DND-41 (cell line): ENCODE measurements around the gene CTNNA3.

ENCODE experiments used
- ATAC-seq: fragments of 200-7000 bp; cut with Tn5 transposase; 3 replicates; pipeline ENCODE4 v1.9.1; 2021; ENCODE audit warnings: low read depth; ENCODE audit not compliant: insufficient read depth
- DNase-seq: peaks from one replicate; pipeline ENCODE4 v3.0.0-alpha.2; 2020
- H2AFZ ChIP-seq: 2 replicates; pipeline ENCODE4 v1.6.0; 2012; ENCODE audit warnings: low read depth, low read length
- H3K27ac ChIP-seq: 2 replicates; pipeline ENCODE4 v1.5.1; 2012; ENCODE audit warnings: low read length, inconsistent platforms
- H3K27me3 ChIP-seq: fragments of 200-600 bp; sonication (generic); 2 replicates; pipeline ENCODE4 v1.6.0; 2012; ENCODE audit warnings: low read length, mild to moderate bottlenecking, inconsistent platforms; ENCODE audit not compliant: insufficient read depth, poor library complexity
- H3K36me3 ChIP-seq: 2 replicates; pipeline ENCODE4 v1.5.1; 2012; ENCODE audit warnings: low read length, inconsistent platforms; ENCODE audit not compliant: insufficient read depth
- H3K4me1 ChIP-seq: 2 replicates; pipeline ENCODE4 v1.5.1; 2012; ENCODE audit warnings: mild to moderate bottlenecking, low read length; ENCODE audit not compliant: insufficient read depth
- H3K4me2 ChIP-seq: 2 replicates; pipeline ENCODE4 v1.6.0; 2012; ENCODE audit warnings: mild to moderate bottlenecking, moderate library complexity, low read length, inconsistent platforms; ENCODE audit not compliant: insufficient read depth
- H3K4me3 ChIP-seq, 2 experiments: fragments of 200-600 bp in 1 of 2; shearing (Covaris generic) in 1 of 2; 2 replicates each; pipeline ENCODE4 v1.5.1; 2012 to 2016; ENCODE audit warnings: inconsistent platforms in 2 of 2, low read length in 2 of 2, mild to moderate bottlenecking in 2 of 2, low read depth in 1 of 2, moderate library complexity in 1 of 2
- H3K79me2 ChIP-seq: 2 replicates; pipeline ENCODE4 v1.6.0; 2012; ENCODE audit warnings: low read length, inconsistent platforms; ENCODE audit not compliant: insufficient read depth
- H3K9ac ChIP-seq: 2 replicates; pipeline ENCODE4 v1.6.0; 2012; ENCODE audit warnings: low read depth, mild to moderate bottlenecking, inconsistent platforms, low read length, moderate library complexity
- H3K9me3 ChIP-seq: 2 replicates; pipeline ENCODE4 v1.5.1; 2012; ENCODE audit warnings: low read length, moderate library complexity, mild to moderate bottlenecking, inconsistent platforms; ENCODE audit not compliant: insufficient read depth, severe bottlenecking
- H4K20me1 ChIP-seq: 2 replicates; pipeline ENCODE4 v1.6.0; 2012; ENCODE audit warnings: low read length; ENCODE audit not compliant: insufficient read depth
- EZH2 ChIP-seq: IDR thresholded peaks from 3 replicates; pipeline ENCODE4 v1.6.1; 2012; ENCODE audit warnings: borderline replicate concordance, low read depth, mild to moderate bottlenecking, moderate library complexity, low read length, inconsistent platforms; ENCODE audit not compliant: severe bottlenecking
- TF ChIP-seq, protein P1 (sequence below): IDR thresholded peaks from 2 replicates; pipeline ENCODE4 v1.5.1; 2012; ENCODE audit warnings: borderline replicate concordance, low read length, moderate library complexity, mild to moderate bottlenecking; ENCODE audit not compliant: poor library complexity, severe bottlenecking; ENCODE audit errors: extremely low read depth

Gene CTNNA3

DNA sequence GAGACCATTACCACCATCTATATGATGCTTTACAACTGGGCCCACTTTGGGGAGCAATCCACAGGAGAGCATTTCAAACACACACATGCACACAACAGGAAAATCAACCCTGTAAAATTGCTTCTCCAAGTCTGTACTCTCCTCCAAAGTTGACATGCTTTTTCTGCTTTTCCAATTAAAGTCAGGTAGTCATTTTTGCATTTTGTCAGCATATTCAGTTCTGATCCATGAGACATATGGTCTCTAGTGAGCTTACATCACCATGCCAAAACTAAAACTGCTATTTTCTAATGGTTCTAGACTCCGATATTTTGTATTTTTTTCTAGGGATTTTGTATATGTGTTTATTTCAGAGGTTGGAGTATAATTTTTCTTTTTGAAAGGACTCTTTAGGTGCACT is 1143.7 kb downstream of the CTNNA3 start:
- H3K27me3 ChIP-seq: no peaks in the 10 kb centered on the region
- TF ChIP-seq, protein P1, sequence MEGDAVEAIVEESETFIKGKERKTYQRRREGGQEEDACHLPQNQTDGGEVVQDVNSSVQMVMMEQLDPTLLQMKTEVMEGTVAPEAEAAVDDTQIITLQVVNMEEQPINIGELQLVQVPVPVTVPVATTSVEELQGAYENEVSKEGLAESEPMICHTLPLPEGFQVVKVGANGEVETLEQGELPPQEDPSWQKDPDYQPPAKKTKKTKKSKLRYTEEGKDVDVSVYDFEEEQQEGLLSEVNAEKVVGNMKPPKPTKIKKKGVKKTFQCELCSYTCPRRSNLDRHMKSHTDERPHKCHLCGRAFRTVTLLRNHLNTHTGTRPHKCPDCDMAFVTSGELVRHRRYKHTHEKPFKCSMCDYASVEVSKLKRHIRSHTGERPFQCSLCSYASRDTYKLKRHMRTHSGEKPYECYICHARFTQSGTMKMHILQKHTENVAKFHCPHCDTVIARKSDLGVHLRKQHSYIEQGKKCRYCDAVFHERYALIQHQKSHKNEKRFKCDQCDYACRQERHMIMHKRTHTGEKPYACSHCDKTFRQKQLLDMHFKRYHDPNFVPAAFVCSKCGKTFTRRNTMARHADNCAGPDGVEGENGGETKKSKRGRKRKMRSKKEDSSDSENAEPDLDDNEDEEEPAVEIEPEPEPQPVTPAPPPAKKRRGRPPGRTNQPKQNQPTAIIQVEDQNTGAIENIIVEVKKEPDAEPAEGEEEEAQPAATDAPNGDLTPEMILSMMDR: no peak
- no peak for TF ChIP-seq EZH2

DNA sequence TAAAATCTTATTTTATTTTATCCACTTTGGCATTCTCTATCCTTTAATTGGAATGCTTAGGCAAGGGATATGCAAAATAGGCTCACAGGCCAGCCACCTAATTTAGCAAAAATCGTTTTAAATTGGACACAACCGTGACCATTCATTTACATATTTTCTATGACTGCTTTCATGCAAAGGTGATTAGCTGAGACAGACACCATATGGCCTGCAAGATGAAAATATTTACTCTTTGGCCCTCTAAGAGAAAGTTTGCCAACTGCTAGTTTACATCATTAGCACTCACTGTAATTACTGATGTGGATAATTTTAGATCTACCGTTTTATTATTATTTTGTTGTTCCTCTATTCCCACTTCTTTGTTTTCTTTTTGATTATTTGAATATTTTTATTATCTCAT is 1145.6 kb downstream of the CTNNA3 start:
- no peaks in the 10 kb centered on the region for H3K27me3 ChIP-seq
- no peak overlapping the region for H2AFZ ChIP-seq
- no peaks in the 10 kb centered on the region for H4K20me1 ChIP-seq
- DNase-seq (no peak), ATAC-seq (no peak)
- H3K9me3 ChIP-seq: no peaks in the 10 kb centered on the region
- H3K36me3 ChIP-seq: no peaks in the 10 kb centered on the region
- no peak overlapping the region for H3K4me3 ChIP-seq
- H3K27ac ChIP-seq: no peak overlapping the region
- no peaks in the 10 kb centered on the region for H3K79me2 ChIP-seq
- TF ChIP-seq, protein P1: no peak
- TF ChIP-seq EZH2: no peak
- H3K9ac ChIP-seq: no peak overlapping the region
- H3K4me2 ChIP-seq: no peak overlapping the region
- H3K4me1 ChIP-seq: no peaks in the 10 kb centered on the region

More for the DNA sequence above, 1143.7 kb downstream of the CTNNA3 start:
- no peaks in the 10 kb centered on the region for H4K20me1 ChIP-seq
- H3K4me3 ChIP-seq: no peak overlapping the region
- H3K9me3 ChIP-seq: no peaks in the 10 kb centered on the region
- no peak for DNase-seq
- H3K79me2 ChIP-seq: no peaks in the 10 kb centered on the region
- no peak overlapping the region for H3K9ac ChIP-seq
- no peak overlapping the region for H2AFZ ChIP-seq
- no peaks in the 10 kb centered on the region for H3K4me1 ChIP-seq
- no peak for ATAC-seq
- no peak overlapping the region for H3K4me2 ChIP-seq
- no peak overlapping the region for H3K27ac ChIP-seq
- no peaks in the 10 kb centered on the region for H3K36me3 ChIP-seq

DNA sequence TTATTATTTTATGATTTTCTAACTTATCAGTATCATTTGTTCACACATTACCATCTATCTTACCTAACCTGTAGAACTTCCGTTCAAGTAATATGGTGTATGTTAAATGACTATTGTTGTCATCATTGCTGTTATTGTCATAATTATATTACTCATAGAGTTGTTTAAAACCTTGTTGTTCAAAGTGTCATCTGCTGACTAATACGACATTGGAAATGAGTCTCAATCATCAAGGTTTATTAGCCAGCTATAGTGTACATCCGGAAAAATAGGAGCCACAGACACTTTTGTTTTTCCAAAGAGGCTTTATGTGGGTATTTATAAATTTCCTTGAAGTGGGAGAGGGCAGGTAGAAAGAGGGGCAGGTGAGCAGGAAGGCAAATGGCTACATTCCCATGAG is 1157.1 kb downstream of the CTNNA3 start:
- Histone ChIP-seq H4K20me1 (no peaks in the 10 kb centered on the region), H3K9ac (no peak overlapping the region), H3K27ac (no peak overlapping the region), H3K36me3 (no peaks in the 10 kb centered on the region), H3K9me3 (no peaks in the 10 kb centered on the region), H3K79me2 (no peaks in the 10 kb centered on the region), H3K4me2 (no peak overlapping the region), H3K27me3 (no peaks in the 10 kb centered on the region), H2AFZ (no peak overlapping the region), H3K4me3 (no peak overlapping the region), H3K4me1 (no peaks in the 10 kb centered on the region)
- no peak for DNase-seq
- no peak for TF ChIP-seq EZH2
- TF ChIP-seq, protein P1: no peak
- no peak for ATAC-seq

DNA sequence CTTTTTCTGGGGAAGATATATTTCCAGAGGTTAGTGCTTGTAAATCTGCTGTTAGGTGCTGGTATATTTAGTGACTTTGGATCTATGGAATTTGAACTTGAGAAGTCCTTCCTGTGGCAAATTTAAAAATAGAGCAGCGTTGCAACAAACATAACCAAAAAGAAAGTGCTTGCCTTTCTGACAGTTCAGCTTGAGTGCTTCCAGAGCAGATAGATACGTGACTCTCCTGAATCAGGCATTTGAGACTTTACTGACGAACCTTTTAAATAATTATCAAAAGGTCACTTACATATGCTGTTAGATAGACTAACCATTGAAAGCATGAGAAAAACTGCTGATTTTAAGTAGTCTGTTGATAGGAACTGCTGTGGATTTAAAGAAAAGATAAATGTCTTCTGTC is 1157.6 kb downstream of the CTNNA3 start:
- Histone ChIP-seq H3K27me3 (no peaks in the 10 kb centered on the region), H3K79me2 (no peaks in the 10 kb centered on the region), H4K20me1 (no peaks in the 10 kb centered on the region), H2AFZ (no peak overlapping the region), H3K4me2 (no peak overlapping the region), H3K9ac (no peak overlapping the region), H3K4me3 (no peak overlapping the region), H3K36me3 (no peaks in the 10 kb centered on the region), H3K27ac (no peak overlapping the region), H3K9me3 (no peaks in the 10 kb centered on the region), H3K4me1 (no peaks in the 10 kb centered on the region)
- no peak for DNase-seq
- ATAC-seq: no peak
- TF ChIP-seq, protein P1: no peak
- TF ChIP-seq EZH2: no peak
